Osteoblast (primary cell): ENCODE results near the gene R3HDM2. TPM values are rescaled to one million over a fixed set of nuclear protein-coding genes. Genes with fewer than 3 reads are reported as not detected.
A peak's percentile ranks its signal among the peaks of the same experiment; 100 is the strongest.
"Not testable (repeated sequence)": the region's sequence is repeated elsewhere in the genome, so short reads cannot be mapped to it uniquely, and the experiment has no call there.

Experiments
- DNase-seq: peaks from one replicate; pipeline ENCODE4 v3.0.0; 2011; ENCODE audit warnings: low spot score, mixed read lengths; ENCODE audit not compliant: insufficient read length; ENCODE audit errors: missing footprints
- H2AFZ ChIP-seq: 2 replicates; pipeline ENCODE4 v1.6.0; 2011; ENCODE audit warnings: mild to moderate bottlenecking, low read length
- H3K27ac ChIP-seq: 2 replicates; pipeline ENCODE4 v1.5.1; 2011; ENCODE audit warnings: mild to moderate bottlenecking, low read depth, low read length, moderate library complexity
- H3K27me3 ChIP-seq: 2 replicates; pipeline ENCODE4 v1.6.0; 2012; ENCODE audit warnings: mild to moderate bottlenecking, control low read depth, inconsistent platforms, low read length, moderate library complexity; ENCODE audit not compliant: insufficient read depth
- H3K36me3 ChIP-seq: 2 replicates; pipeline ENCODE4 v1.5.1; 2011; ENCODE audit warnings: mild to moderate bottlenecking, low read length, control low read depth, moderate library complexity; ENCODE audit not compliant: insufficient read depth
- H3K4me1 ChIP-seq: 2 replicates; pipeline ENCODE4 v1.5.1; 2011; ENCODE audit warnings: mild to moderate bottlenecking, low read length, control low read depth, moderate library complexity; ENCODE audit not compliant: insufficient read depth
- H3K4me2 ChIP-seq: 2 replicates; pipeline ENCODE4 v1.6.0; 2011; ENCODE audit warnings: mild to moderate bottlenecking, low read length; ENCODE audit not compliant: insufficient read depth
- H3K4me3 ChIP-seq: fragments of 200-600 bp; sonication (generic); 3 replicates; pipeline ENCODE4 v1.5.1; 2012; ENCODE audit warnings: mild to moderate bottlenecking, low read length, inconsistent platforms; ENCODE audit not compliant: insufficient read depth
- H3K79me2 ChIP-seq: 2 replicates; pipeline ENCODE4 v1.6.0; 2012; ENCODE audit warnings: mild to moderate bottlenecking, low read length, control low read depth, inconsistent platforms; ENCODE audit not compliant: insufficient read depth
- H3K9me3 ChIP-seq: 2 replicates; pipeline ENCODE4 v1.5.1; 2011; ENCODE audit warnings: low read depth, low read length, control low read depth
- H4K20me1 ChIP-seq: 2 replicates; pipeline ENCODE4 v1.6.0; 2012; ENCODE audit warnings: mild to moderate bottlenecking, low read length, control low read depth; ENCODE audit not compliant: insufficient read depth
- total RNA-seq: library from RNA; depleted of rRNA; stranded (reverse); fragments of >200 nt; gene quantifications from 2 replicates; pipeline ENCODE4 v1.2.3, GENCODE V29; 2012
- TF ChIP-seq, protein P1 (sequence below): IDR thresholded peaks from 2 replicates; pipeline ENCODE4 v1.5.1; 2011; ENCODE audit warnings: mild to moderate bottlenecking, low read depth, low read length, moderate library complexity; ENCODE audit errors: extremely low read depth

R3HDM2 gene
- total RNA-seq, 1 donor = 23.2 TPM

DNA sequence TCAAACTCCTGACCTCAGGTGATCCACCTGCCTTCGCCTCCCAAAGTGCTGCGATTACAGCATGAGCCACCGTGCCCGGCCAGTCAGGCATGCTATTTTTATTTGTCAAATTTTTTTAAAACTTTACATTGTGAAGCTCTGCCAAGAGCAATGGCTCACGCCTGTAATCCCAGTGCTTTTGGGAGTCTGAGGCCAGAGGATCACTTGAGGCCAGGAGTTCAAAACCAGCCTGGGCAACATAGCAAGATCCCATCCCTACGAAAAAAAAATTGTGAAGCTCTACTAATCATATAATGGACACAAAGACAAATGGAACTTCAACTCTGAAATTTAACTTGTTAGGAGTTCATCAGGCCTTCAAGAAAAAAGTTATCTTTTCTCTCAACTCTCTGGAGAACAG lies 1.9 kb downstream of the R3HDM2 start:
- Histone ChIP-seq H3K27ac (no peak overlapping the region), H2AFZ (no peak overlapping the region), H3K36me3 (peaks cover 4% of the 10 kb centered on the region), H3K4me2 (peak overlapping the region; percentile 80), H3K4me1 (peaks cover 12% of the 10 kb centered on the region), H4K20me1 (peaks cover 5% of the 10 kb centered on the region), H3K9me3 (no peaks in the 10 kb centered on the region), H3K27me3 (no peaks in the 10 kb centered on the region), H3K79me2 (peaks cover 58% of the 10 kb centered on the region), H3K4me3 (peak overlapping the region; percentile 77)
- TF ChIP-seq, protein P1, sequence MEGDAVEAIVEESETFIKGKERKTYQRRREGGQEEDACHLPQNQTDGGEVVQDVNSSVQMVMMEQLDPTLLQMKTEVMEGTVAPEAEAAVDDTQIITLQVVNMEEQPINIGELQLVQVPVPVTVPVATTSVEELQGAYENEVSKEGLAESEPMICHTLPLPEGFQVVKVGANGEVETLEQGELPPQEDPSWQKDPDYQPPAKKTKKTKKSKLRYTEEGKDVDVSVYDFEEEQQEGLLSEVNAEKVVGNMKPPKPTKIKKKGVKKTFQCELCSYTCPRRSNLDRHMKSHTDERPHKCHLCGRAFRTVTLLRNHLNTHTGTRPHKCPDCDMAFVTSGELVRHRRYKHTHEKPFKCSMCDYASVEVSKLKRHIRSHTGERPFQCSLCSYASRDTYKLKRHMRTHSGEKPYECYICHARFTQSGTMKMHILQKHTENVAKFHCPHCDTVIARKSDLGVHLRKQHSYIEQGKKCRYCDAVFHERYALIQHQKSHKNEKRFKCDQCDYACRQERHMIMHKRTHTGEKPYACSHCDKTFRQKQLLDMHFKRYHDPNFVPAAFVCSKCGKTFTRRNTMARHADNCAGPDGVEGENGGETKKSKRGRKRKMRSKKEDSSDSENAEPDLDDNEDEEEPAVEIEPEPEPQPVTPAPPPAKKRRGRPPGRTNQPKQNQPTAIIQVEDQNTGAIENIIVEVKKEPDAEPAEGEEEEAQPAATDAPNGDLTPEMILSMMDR = no peak
- DNase-seq = no peak

DNA sequence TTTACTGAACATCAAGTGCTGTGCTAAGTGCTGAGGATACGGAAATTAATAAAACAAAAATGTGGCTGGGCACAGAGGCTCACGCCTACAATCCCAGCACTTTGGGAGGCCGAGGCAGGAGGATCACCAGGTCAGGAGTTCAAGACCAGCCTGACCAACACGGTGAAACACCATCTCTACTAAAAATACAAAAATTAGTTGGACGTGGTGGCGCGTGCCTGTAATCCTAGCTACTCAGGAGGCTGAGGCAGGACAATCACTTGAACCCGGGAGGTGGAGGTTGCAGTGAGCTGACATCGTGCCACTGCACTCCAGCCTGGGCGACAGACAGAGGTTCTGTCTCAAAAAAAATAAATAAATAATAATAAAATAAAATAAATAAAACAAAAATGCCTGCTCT lies 3.9 kb downstream of the R3HDM2 start:
- H3K9me3 ChIP-seq, H4K20me1 ChIP-seq, DNase-seq, H3K36me3 ChIP-seq, H3K27me3 ChIP-seq, H3K4me2 ChIP-seq, H3K27ac ChIP-seq, H2AFZ ChIP-seq, H3K4me3 ChIP-seq: not testable (repeated sequence)
- Histone ChIP-seq H3K4me1 (peaks cover 12% of the 10 kb centered on the region), H3K79me2 (peaks cover 72% of the 10 kb centered on the region)

DNA sequence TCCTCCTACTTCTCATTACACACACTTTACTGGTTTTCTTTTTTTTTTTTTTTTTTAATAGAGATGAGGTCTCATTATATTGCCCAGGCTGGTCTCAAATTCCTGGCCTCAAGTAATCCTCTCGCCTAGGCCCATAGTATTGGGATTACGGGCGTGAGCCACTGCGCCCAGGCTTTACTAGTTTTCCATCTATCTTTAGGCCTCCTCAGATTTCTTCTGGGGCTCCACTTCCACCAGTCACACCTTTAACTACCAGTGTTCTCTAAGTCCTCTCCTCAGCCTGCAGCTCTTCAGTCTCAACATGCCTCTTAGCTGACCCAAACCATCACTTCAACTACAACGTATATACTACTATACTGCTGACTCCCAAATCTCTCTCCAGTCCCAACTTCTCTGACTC lies 10.4 kb downstream of the R3HDM2 start:
- peaks cover 5% of the 10 kb centered on the region for H3K4me1 ChIP-seq
- peaks cover 11% of the 10 kb centered on the region for H3K36me3 ChIP-seq
- no peak overlapping the region for H3K27ac ChIP-seq
- H3K27me3 ChIP-seq = no peaks in the 10 kb centered on the region
- H4K20me1 ChIP-seq = peaks cover 23% of the 10 kb centered on the region
- H3K9me3 ChIP-seq = no peaks in the 10 kb centered on the region
- no peak for DNase-seq
- H2AFZ ChIP-seq = no peak overlapping the region
- H3K4me2 ChIP-seq = no peak overlapping the region
- peaks cover 85% of the 10 kb centered on the region for H3K79me2 ChIP-seq
- H3K4me3 ChIP-seq = no peak overlapping the region
- TF ChIP-seq, protein P1 = no peak

DNA sequence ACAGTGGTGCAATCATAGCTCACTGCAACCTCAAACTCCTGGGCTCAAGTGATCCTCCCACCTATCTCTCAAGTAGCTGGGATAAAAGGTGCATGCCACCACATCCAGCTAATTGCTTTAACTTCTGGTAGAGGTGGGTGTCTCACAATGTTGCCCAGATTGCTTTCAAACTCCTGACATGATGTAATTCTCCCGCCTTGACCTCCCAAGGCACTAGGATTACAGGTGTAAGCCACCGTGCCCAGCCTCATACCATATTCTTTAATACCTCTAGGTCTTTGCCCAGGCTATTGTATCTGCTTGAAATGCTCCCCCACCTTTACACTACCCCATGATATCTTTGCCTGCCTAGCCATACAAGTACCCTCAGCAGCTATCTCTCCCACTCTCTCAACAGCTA lies 11.3 kb downstream of the R3HDM2 start:
- TF ChIP-seq, protein P1 = no peak
- H3K27ac ChIP-seq = no peak overlapping the region
- no peak overlapping the region for H3K4me2 ChIP-seq
- H3K79me2 ChIP-seq = peaks cover 89% of the 10 kb centered on the region
- H2AFZ ChIP-seq = no peak overlapping the region
- H3K4me1 ChIP-seq = peaks cover 5% of the 10 kb centered on the region
- no peaks in the 10 kb centered on the region for H3K9me3 ChIP-seq
- H4K20me1 ChIP-seq = peaks cover 19% of the 10 kb centered on the region
- no peaks in the 10 kb centered on the region for H3K27me3 ChIP-seq
- no peak for DNase-seq
- peaks cover 11% of the 10 kb centered on the region for H3K36me3 ChIP-seq
- no peak overlapping the region for H3K4me3 ChIP-seq
